ENCODE measurements around the gene CYP19A1. TPM values are rescaled to one million over a fixed set of nuclear protein-coding genes. Genes with fewer than 3 reads are reported as not detected.

The CYP19A1 gene
- total and polyA plus RNA-seq, 9 of the 15 experiments (the other 6 are each of a cell fraction or from before 2014, with no cell fraction given), result 0.16 to 0.63 (median 0.47) TPM; not detected in 3

DNA sequence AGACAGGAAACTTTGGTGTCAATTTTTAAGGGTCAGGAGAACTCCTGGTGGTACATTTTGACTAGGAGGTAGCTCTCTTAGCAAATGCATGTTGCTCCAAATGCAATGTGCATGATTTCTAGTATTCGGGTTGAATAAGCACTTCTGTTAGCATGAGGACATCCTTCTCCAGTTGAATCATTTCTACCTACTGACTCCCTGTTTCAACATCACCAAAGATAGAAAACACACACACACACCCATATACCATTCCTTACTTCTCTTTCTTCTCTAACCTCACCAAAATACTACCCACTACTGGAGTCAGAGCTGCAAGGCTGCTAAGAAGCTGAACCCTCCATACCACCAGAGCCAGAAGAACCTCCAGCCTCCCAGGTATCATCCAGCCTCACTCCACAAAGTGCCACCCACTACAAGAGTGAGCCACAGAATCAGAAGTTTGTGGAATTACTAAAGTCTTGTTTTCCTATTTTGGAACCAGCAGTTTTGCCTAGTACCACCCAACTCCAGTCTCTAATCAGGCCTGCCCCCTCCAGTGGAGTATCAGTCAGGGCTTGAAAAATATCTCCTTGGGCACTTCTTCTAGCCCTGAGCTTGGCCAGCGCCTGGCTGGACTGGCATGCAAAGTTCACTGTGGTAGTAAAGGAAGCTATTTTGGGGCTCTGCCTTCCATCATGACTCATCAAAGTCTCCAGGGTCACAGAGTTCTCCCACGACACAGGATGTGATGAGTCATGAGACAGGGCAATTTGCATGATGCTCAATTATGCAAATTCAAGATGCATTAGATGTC lies 110.3 kb downstream of the CYP19A1 start (continued):
- TF ChIP-seq HDAC8 (tag; IDR thresholded peaks at IDR 0.05), result no peak
- 0 out of 2 replicates have a peak, but pooled peaks have one; percentile 14 for TF ChIP-seq TEAD4 (IDR thresholded peaks at IDR 0.05; ENCODE audit: low read length)
- TF ChIP-seq TEAD4 (CRISPR knock-in tag; IDR thresholded peaks at IDR 0.05; ENCODE audit: borderline replicate concordance), result no peak
- 0 out of 2 replicates have a peak, but pooled peaks have one; percentile 9 for TF ChIP-seq EHMT2 (IDR thresholded peaks at IDR 0.05)
- TF ChIP-seq, protein P1, sequence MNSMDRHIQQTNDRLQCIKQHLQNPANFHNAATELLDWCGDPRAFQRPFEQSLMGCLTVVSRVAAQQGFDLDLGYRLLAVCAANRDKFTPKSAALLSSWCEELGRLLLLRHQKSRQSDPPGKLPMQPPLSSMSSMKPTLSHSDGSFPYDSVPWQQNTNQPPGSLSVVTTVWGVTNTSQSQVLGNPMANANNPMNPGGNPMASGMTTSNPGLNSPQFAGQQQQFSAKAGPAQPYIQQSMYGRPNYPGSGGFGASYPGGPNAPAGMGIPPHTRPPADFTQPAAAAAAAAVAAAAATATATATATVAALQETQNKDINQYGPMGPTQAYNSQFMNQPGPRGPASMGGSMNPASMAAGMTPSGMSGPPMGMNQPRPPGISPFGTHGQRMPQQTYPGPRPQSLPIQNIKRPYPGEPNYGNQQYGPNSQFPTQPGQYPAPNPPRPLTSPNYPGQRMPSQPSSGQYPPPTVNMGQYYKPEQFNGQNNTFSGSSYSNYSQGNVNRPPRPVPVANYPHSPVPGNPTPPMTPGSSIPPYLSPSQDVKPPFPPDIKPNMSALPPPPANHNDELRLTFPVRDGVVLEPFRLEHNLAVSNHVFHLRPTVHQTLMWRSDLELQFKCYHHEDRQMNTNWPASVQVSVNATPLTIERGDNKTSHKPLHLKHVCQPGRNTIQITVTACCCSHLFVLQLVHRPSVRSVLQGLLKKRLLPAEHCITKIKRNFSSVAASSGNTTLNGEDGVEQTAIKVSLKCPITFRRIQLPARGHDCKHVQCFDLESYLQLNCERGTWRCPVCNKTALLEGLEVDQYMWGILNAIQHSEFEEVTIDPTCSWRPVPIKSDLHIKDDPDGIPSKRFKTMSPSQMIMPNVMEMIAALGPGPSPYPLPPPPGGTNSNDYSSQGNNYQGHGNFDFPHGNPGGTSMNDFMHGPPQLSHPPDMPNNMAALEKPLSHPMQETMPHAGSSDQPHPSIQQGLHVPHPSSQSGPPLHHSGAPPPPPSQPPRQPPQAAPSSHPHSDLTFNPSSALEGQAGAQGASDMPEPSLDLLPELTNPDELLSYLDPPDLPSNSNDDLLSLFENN (IDR thresholded peaks at IDR 0.05; ENCODE audit: low read depth in 2 of 2, low read length in 2 of 2), result no peak
- TF ChIP-seq FOXP1 (CRISPR knock-in tag; IDR thresholded peaks at IDR 0.05), result no peak
- peak; percentile 100 for TF ChIP-seq ZNF316 (IDR thresholded peaks at IDR 0.05)
- no peak for TF ChIP-seq FOXJ3 (CRISPR knock-in tag; IDR thresholded peaks at IDR 0.05)
- TF ChIP-seq NFE2 (IDR thresholded peaks at IDR 0.05; ENCODE audit: low read depth), result peak; percentile 97
- TF ChIP-seq, protein P2, sequence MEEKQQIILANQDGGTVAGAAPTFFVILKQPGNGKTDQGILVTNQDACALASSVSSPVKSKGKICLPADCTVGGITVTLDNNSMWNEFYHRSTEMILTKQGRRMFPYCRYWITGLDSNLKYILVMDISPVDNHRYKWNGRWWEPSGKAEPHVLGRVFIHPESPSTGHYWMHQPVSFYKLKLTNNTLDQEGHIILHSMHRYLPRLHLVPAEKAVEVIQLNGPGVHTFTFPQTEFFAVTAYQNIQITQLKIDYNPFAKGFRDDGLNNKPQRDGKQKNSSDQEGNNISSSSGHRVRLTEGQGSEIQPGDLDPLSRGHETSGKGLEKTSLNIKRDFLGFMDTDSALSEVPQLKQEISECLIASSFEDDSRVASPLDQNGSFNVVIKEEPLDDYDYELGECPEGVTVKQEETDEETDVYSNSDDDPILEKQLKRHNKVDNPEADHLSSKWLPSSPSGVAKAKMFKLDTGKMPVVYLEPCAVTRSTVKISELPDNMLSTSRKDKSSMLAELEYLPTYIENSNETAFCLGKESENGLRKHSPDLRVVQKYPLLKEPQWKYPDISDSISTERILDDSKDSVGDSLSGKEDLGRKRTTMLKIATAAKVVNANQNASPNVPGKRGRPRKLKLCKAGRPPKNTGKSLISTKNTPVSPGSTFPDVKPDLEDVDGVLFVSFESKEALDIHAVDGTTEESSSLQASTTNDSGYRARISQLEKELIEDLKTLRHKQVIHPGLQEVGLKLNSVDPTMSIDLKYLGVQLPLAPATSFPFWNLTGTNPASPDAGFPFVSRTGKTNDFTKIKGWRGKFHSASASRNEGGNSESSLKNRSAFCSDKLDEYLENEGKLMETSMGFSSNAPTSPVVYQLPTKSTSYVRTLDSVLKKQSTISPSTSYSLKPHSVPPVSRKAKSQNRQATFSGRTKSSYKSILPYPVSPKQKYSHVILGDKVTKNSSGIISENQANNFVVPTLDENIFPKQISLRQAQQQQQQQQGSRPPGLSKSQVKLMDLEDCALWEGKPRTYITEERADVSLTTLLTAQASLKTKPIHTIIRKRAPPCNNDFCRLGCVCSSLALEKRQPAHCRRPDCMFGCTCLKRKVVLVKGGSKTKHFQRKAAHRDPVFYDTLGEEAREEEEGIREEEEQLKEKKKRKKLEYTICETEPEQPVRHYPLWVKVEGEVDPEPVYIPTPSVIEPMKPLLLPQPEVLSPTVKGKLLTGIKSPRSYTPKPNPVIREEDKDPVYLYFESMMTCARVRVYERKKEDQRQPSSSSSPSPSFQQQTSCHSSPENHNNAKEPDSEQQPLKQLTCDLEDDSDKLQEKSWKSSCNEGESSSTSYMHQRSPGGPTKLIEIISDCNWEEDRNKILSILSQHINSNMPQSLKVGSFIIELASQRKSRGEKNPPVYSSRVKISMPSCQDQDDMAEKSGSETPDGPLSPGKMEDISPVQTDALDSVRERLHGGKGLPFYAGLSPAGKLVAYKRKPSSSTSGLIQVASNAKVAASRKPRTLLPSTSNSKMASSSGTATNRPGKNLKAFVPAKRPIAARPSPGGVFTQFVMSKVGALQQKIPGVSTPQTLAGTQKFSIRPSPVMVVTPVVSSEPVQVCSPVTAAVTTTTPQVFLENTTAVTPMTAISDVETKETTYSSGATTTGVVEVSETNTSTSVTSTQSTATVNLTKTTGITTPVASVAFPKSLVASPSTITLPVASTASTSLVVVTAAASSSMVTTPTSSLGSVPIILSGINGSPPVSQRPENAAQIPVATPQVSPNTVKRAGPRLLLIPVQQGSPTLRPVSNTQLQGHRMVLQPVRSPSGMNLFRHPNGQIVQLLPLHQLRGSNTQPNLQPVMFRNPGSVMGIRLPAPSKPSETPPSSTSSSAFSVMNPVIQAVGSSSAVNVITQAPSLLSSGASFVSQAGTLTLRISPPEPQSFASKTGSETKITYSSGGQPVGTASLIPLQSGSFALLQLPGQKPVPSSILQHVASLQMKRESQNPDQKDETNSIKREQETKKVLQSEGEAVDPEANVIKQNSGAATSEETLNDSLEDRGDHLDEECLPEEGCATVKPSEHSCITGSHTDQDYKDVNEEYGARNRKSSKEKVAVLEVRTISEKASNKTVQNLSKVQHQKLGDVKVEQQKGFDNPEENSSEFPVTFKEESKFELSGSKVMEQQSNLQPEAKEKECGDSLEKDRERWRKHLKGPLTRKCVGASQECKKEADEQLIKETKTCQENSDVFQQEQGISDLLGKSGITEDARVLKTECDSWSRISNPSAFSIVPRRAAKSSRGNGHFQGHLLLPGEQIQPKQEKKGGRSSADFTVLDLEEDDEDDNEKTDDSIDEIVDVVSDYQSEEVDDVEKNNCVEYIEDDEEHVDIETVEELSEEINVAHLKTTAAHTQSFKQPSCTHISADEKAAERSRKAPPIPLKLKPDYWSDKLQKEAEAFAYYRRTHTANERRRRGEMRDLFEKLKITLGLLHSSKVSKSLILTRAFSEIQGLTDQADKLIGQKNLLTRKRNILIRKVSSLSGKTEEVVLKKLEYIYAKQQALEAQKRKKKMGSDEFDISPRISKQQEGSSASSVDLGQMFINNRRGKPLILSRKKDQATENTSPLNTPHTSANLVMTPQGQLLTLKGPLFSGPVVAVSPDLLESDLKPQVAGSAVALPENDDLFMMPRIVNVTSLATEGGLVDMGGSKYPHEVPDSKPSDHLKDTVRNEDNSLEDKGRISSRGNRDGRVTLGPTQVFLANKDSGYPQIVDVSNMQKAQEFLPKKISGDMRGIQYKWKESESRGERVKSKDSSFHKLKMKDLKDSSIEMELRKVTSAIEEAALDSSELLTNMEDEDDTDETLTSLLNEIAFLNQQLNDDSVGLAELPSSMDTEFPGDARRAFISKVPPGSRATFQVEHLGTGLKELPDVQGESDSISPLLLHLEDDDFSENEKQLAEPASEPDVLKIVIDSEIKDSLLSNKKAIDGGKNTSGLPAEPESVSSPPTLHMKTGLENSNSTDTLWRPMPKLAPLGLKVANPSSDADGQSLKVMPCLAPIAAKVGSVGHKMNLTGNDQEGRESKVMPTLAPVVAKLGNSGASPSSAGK (IDR thresholded peaks at IDR 0.05), result no peak
- no peak for TF ChIP-seq CHD4 (IDR thresholded peaks at IDR 0.05; ENCODE audit: insufficient read depth, insufficient replicate concordance, low read depth, low read length, poor library complexity, severe bottlenecking)
- peak; percentile 97 for TF ChIP-seq JUND (IDR thresholded peaks at IDR 0.05; ENCODE audit: borderline replicate concordance, low read depth, low read length)
- peak; percentile 97 for TF ChIP-seq JUND (tag; IDR thresholded peaks at IDR 0.05; ENCODE audit: borderline replicate concordance, low read depth, low read length)

Measured in K562 (cell line).